Stimulated activated CD8-positive, alpha-beta memory T cell treated with anti-CD3 and anti-CD28 coated beads, Interleukin-12 subunit alpha, Interleukin-12 subunit beta, amount 100 ng/mL, for 4 hours (primary cell): ENCODE data around the gene FHL3.
A peak's percentile ranks its signal among the peaks of the same experiment; 100 is the strongest.
"Not testable (repeated sequence)": the region's sequence is repeated elsewhere in the genome, so short reads cannot be mapped to it uniquely, and the experiment has no call there.

Source experiments
- DNase-seq: peaks from one replicate; pipeline ENCODE4 v3.0.0-alpha.2; 2020; ENCODE audit warnings: low read depth

The FHL3 gene

DNA sequence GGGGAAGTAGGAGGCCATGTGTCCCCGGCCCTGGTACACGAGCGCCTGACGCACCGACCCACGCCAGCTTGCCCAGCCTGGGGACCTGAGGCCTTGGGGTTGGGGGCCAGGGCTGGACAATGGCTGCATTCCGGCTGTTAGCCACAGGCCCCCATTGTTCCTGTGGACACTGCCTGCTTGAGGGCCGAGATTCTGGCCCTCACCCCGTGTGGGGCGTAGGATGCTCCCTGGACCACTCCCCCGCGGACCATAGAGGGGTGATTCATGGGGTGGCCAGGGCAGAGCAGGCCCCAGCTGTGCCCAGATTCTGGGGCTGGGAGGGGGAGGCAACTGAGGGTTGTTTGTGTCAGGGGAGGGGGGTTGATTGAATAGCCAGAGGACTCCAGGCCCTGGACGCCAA is 29.6 kb upstream of the FHL3 start:
- no peak for DNase-seq

- DNase-seq: not testable (repeated sequence)
Measured at GRCh38 chr1:38032992-38033391, 27.7 kb upstream of the FHL3 start.

DNA sequence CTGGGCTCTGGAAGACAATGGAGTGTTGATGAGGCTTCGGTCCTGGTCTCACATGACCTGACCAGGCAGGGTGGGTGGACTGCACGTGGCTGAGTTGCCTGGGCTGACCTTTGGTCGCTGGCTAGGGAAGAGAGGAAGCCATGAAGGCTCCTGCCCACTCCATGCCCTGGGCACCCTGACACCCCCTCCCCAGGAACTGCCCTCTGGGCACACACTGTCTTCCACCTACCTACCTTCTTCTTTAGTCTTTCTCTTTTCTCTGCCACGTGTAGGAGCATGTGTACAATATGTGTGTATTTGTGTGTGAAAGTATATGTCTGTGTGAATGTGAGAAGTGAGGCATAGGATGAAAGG is 26.2 kb upstream of the FHL3 start:
- no peak for DNase-seq

- no peak for DNase-seq
Measured at GRCh38 chr1:38030596-38031512, 25.5 kb upstream of the FHL3 start.

DNA sequence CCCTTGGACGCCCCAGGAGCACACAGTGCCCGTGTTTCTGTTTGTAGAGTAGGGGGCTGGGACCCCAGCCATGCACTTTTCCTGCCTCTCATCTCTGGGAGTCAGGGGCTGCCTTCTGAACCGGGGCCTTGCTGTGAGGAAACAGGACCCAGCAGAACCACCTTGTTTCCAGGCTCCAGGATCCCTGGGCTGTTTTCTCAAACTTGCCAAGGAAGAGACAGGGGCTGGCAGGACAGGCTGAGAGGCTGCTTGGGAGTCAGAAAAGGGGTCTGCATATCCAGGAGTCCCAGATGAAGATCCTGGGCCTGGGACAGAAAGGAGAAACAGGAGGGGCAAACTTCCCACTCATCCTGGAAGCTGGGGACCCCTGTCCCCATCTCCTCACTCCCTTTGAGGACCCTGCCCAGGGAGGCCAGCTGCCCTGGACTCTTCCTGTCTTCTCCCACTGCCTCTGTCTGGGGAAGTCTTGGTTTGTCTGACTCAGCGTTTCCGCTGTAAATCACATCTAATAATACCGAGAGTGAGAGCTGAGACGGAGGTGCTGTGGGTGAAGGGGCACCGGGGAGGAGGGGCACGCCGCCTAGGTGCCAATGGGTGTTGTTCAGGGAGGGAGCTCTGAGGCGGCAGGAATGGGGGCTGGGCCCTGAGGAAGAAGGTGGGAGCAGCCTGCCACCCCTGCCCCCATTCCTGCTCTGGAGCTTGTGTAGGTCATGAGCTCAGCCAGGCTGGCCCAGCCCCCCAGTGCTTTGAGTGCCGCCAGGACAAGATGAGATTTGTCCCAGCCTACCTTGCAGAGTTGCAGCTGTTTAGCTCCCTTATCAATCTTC is 24.6 kb upstream of the FHL3 start:
- DNase-seq: peak; percentile 38

DNA sequence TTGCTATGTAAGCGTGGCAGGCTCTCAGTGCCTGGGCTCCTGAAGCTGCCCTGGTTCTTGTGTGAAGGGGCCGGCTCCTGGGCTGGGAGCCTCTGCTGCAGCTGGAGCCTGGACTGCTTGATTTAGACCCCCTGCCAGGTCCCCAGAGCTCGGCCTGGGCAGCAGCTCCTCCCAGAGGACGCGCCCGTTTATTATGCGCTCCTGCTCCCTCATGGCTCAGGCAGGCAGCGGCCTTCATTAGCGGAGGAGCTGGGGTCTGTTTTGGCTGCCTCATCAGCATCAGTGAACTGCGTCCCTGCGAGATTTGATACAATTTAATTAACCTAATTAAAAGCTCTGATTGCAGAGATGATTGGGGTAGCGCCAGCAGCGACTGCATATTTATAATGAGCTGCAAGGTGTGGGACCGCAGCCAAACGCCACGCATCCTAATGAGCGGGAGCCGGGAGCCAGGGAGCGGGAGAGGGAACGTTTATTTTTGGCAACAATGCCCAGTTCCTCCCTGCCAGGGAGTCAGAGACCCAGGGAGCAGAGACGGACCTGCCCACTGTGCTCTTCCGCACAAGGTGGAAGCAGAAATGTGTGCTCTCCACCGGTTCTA is 23.9 kb upstream of the FHL3 start:
- DNase-seq: no peak

- no peak for DNase-seq
Measured at GRCh38 chr1:38028671-38029070, 23.4 kb upstream of the FHL3 start.

GRCh38 chr1:38028105-38028591 is 22.8 kb upstream of the FHL3 start:
- no peak for DNase-seq

DNA sequence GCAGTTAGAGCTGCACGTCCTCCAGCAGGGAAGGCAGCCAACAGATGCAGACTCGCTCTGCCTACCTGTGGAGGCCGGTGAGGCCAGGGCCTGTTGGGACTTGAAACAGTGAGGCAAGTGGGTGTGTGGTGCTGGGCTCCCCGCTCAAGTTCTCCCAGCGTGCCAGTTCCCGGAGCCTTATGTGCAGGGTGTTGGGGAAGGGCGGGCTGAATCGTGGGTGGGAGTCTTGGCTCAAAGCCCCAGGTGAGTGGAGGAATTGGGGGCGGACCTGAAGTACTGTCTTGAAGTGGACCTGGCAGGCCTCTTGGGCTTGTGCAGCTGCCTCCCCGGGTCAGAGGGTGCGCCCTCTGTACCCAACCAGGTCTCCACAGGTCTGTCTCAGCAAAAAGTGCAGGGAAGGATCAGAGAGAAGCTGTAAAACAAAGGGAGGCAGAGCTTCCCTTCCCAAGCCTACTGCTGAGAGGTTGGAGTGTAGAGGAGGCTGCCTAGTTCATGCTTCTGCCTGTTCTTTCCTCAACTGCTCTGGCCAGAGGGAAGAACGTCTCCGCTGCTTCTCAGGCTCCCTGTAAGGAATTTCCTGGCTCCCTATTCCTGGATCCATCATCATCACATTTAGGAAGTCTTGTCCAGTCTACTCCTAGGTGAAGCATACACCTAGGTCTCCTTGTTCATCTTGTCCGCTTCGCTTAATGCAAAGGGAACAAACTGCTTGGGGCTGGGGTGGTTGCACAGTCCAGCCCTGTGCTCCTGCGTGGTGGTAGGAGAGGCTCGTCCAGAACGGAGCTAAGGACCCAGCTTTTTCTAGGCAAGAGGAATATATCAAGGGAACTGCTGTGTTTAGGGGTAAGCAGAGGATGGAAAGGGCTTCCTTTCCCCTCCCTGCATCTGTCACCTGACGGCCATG is 22.1 kb upstream of the FHL3 start:
- DNase-seq: no peak

DNA sequence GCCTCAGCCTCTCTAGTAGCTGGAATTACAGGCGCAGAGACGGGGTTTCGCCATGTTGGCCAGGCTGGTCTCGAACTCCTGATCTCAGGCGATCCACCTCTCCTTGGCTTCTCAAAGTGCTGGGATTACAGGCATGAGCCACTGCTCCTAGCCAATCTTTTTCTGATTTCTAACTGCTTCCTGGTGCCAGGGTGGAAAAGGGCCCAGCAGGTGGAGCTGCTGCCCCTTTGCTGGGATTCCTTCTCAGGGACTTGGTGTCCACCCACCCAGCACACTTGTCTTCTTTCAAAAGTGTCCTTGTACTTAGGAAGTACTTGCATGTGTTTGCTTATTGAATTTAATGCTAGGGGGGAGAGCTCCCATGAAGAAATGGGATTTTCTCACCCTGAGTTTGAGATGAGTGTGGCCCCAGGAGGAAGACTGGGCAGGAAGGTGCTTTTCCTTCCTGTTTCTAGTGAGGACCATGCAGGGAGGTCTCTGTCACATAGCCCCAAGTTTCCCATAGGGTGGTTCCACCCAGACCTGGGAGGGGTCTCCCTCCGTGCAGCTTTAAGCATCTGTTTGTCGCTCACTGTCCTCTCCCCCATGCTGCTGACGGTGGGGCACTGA is 21.4 kb upstream of the FHL3 start:
- DNase-seq: no peak

DNA sequence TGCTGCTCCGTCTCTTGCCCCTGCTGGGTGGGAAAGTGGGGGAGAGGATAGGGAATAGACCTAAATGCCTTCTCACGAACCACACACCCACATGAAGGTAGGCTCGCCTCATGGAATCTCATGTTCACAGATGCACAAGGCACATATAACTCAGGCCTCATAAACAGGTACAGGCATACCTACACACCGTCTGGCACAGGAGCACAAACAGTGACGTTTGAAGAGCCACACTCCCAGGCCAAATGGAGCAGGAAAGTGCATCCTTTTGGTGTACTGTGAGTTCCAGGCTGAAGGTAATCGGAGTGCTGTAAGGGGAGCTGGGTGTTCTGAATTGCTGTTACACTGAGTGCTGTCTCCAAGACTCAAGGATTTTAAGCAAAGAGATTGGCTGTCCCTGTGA is 20.4 kb upstream of the FHL3 start:
- no peak for DNase-seq

DNA sequence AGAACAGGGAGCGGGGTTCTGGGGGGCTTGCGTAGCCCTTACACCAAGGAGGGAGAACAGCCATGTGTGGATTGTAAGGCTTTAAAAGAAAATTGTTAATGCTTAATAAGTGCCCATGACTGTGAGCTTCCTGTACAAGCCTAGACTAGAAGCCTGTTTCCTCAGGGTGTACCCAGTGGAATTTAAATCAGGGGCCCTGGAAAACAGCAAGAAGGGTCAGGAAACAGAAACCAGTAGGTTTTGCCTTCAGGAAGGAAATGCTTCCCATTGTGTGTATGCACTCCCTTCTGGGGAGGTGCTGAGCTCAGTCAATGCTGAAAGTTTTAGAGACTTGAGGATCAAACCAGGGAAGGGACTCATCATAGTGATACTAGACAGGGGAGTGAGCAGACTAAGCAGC is 19.9 kb upstream of the FHL3 start:
- no peak for DNase-seq

DNA sequence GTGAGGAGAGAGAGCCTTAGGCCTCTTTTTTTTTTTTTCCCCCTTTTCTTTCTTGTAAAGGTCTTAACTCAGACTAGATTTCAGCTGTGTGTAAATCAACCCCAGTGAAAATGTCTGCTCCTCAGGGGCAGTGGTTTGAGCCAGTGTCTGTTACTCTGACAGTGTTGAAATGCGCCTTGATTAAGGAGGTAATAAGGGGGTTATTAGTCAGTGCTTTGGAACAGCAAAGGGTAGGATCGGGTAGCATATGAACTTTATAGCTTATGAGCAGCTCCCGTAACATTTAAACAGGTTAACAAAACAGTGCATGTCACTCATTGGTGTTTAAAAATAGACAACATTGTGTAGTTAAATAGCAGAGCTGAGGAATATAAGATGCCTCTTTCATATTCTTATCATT is 17.5 kb upstream of the FHL3 start:
- DNase-seq: no peak

DNA sequence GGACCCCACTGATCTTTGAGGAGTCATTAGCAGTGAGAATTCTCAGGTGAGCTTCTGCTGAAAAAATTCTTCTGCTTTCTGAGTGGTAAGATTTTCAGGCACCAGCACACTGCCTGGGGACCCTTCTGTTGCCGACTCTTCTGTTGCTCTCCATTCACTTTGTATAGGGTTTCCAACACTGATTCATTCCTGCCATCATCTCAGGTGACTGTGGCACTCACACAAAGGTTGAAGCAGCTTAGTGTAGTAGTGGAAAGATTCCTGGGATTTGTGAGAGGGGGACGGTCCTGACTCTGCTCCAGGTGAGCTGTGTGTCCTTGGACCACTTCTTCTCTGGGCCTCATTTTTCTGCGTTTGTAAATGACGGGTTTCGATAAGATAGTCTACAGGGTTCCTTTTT is 16.7 kb upstream of the FHL3 start:
- DNase-seq: no peak

- no peak for DNase-seq
Measured at GRCh38 chr1:38020396-38020795, 15.1 kb upstream of the FHL3 start.

- DNase-seq: no peak
Measured at GRCh38 chr1:38018864-38019343, 13.6 kb upstream of the FHL3 start.

- DNase-seq: no peak
Measured at GRCh38 chr1:38015978-38016725, 10.8 kb upstream of the FHL3 start.

GRCh38 chr1:38014724-38015424 is 9.6 kb upstream of the FHL3 start:
- DNase-seq: no peak

DNA sequence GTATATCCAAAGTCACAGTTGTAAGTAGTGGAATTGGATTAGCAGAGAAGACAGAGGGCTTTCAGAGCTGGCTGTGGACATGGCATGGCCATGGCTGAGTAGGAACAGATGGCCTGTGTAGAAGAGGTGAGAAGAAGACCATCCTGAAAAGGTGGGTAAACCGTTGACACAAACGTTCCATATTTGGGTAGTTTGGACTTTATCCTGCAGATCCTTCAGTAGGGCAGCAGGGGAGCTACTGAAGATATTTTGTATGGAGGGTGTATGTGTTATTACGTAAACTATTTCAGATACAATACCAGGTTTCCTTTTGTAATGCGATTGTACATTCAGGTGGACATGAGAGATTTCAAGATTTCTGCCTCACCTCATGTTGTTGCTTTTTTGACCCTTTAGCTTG is 8.9 kb upstream of the FHL3 start:
- DNase-seq: no peak

DNA sequence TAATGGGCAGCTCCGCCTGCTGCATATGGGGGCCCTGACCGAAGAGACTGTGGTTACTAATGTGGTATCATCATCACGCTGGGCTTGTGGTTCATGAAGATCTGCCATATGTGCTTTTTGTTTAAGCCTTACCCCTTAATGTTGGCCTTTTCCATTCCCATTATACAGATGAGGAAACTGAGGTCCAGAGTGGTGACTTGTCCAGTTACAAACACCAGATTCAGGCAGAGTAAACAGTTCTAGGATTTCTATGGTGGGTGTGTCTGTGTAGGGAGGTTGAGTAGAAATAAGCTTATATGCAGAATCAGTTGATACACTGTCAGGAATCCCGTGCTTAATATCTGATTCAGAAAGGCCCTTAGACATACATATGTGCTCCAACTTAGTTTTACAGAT is 7.9 kb upstream of the FHL3 start:
- no peak for DNase-seq
